Lower leg skin (tissue), 3 donors: ENCODE data around the gene ASIC3.

Source experiments
- POLR2A ChIP-seq, 2 donors: fragments of 450-650 bp; IDR thresholded peaks; one replicate each; pipeline ENCODE4 v1.6.1; 2016 to 2017; ENCODE audit warnings: antibody characterized with exemption in 2 of 2, mild to moderate bottlenecking in 1 of 2, moderate library complexity in 1 of 2
- TF ChIP-seq, protein P1 (sequence below), 3 donors: fragments of 450-650 bp; IDR thresholded peaks; one replicate each; pipeline ENCODE4 v1.5.1; 2016; ENCODE audit warnings: antibody characterized with exemption in 3 of 3, mild to moderate bottlenecking in 3 of 3, moderate library complexity in 2 of 3

DNA sequence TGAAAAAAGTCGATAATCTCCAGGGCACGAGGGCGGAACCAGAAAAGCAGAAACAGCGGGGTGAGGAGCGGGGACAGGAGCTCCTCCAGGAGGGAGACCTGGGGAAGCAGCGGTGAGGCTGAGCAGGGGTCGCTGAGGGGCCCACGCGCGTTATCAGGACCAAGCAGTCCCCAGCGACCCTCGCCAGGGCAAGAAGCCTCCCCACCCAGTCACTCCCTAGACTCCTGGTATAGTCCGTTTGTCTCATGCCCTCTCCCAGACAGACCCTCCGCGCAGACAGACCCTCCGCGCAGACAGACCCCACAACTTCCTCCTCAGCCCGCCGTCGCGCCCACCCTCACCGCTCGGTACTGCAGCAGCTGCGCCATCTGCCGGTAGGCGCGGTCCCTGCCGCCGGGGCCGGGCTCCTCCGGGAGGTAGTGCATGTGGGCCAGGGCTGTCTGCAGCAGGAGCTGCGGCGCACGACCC, 30.3 kb upstream of the ASIC3 start:
- TF ChIP-seq, protein P1, sequence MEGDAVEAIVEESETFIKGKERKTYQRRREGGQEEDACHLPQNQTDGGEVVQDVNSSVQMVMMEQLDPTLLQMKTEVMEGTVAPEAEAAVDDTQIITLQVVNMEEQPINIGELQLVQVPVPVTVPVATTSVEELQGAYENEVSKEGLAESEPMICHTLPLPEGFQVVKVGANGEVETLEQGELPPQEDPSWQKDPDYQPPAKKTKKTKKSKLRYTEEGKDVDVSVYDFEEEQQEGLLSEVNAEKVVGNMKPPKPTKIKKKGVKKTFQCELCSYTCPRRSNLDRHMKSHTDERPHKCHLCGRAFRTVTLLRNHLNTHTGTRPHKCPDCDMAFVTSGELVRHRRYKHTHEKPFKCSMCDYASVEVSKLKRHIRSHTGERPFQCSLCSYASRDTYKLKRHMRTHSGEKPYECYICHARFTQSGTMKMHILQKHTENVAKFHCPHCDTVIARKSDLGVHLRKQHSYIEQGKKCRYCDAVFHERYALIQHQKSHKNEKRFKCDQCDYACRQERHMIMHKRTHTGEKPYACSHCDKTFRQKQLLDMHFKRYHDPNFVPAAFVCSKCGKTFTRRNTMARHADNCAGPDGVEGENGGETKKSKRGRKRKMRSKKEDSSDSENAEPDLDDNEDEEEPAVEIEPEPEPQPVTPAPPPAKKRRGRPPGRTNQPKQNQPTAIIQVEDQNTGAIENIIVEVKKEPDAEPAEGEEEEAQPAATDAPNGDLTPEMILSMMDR (IDR thresholded peaks at IDR 0.05), result peak in 1 of 3 donors; percentile 37
- TF ChIP-seq POLR2A (IDR thresholded peaks at IDR 0.05), result no peak
